A549 (cell line): ENCODE measurements around the gene ZKSCAN1. TPM values are rescaled to one million over a fixed set of nuclear protein-coding genes. Genes with fewer than 3 reads are reported as not detected.

Experiments
- ATAC-seq, 2 experiments: fragments of 200-7000 bp in 1 of 2; fragments of >200 bp in 1 of 2; cut with Nextera tagmentation in 1 of 2; cut with Tn5 transposase in 1 of 2; 3 replicates each; pipeline versions ENCODE4 v1.8.0 to v1.9.1; 2018 to 2020; ENCODE audit warnings: mild to moderate bottlenecking in 1 of 2, moderate library complexity in 1 of 2
- CTCF ChIA-PET: fragments of 300-600 bp; sonication (Branson Sonifier 250); formaldehyde crosslinking; extraction: SDS; loops from one replicate; lab custom pipeline; 2021; ENCODE audit warnings: antibody characterized with exemption, inconsistent platforms; lab: Yijun Ruan, JAX
- POLR2A ChIA-PET: fragments of 350-600 bp; formaldehyde crosslinking; extraction: SDS; loops from one replicate; lab custom pipeline; 2021; ENCODE audit warnings: antibody characterized with exemption, inconsistent platforms; lab: Yijun Ruan, JAX
- DNase-seq, 2 experiments: peaks; one replicate each; pipeline versions ENCODE4 v3.0.0 to v3.0.0-alpha.2; 2011 to 2016; ENCODE audit warnings: low read depth in 1 of 2, low spot score in 1 of 2
- FAIRE-seq: peaks from 2 replicates; lab custom pipeline; 2011; peaks lifted over from hg19 to GRCh38; lab: Jason Lieb, UNC
- H3K27ac ChIP-seq, 2 experiments: fragments of >200 bp; sonication (Bioruptor Twin); formaldehyde crosslinking; 3 replicates each; pipeline ENCODE4 v1.5.1; 2016 to 2017
- H3K4me1 ChIP-seq: fragments of >200 bp; sonication (Bioruptor Twin); formaldehyde crosslinking; 3 replicates; pipeline ENCODE4 v1.6.1; 2016
- H3K4me2 ChIP-seq: fragments of >200 bp; sonication (Bioruptor Twin); formaldehyde crosslinking; 3 replicates; pipeline ENCODE4 v1.6.1; 2016
- H3K4me3 ChIP-seq: fragments of >200 bp; sonication (Bioruptor Twin); formaldehyde crosslinking; 3 replicates; pipeline ENCODE4 v1.5.1; 2016
- H3K9me3 ChIP-seq: fragments of >200 bp; sonication (Bioruptor Twin); formaldehyde crosslinking; 3 replicates; pipeline ENCODE4 v1.6.1; 2016
- BCL3 ChIP-seq: fragments of >200 bp; sonication (Bioruptor Twin); formaldehyde crosslinking; IDR thresholded peaks from 3 replicates; pipeline ENCODE4 v1.6.1; 2016
- CEBPB ChIP-seq, 2 experiments: fragments of >200 bp in 1 of 2; sonication (Bioruptor Twin) in 1 of 2; formaldehyde crosslinking in 1 of 2; IDR thresholded peaks; 2 replicates each; pipeline ENCODE4 v1.6.1; 2012 to 2016
- CHD2 ChIP-seq: fragments of 150-350 bp; IDR thresholded peaks from 2 replicates; pipeline ENCODE4 v1.6.1; 2014; ENCODE audit warnings: low read length; ENCODE audit not compliant: partially characterized antibody
- CHD4 ChIP-seq: fragments of 200-600 bp; sonication (generic); IDR thresholded peaks from 2 replicates; pipeline ENCODE4 v1.6.1; 2016; ENCODE audit warnings: antibody characterized with exemption, mild to moderate bottlenecking, borderline replicate concordance
- CTCF ChIP-seq: fragments of >200 bp; sonication (Bioruptor Twin); formaldehyde crosslinking; IDR thresholded peaks from 3 replicates; pipeline ENCODE4 v1.5.1; 2016
- EHF ChIP-seq: fragments of 250-450 bp; sonication (Bioruptor Pico); IDR thresholded peaks from 2 replicates; pipeline ENCODE4 v1.5.0; 2020; ENCODE audit warnings: mild to moderate bottlenecking
- ESRRA ChIP-seq: fragments of 150-350 bp; IDR thresholded peaks from 2 replicates; pipeline ENCODE4 v1.6.1; 2014; ENCODE audit warnings: mild to moderate bottlenecking, low read length, borderline replicate concordance
- HES2 ChIP-seq: fragments of >200 bp; sonication (Bioruptor Twin); formaldehyde crosslinking; IDR thresholded peaks from 2 replicates; pipeline ENCODE4 v1.6.1; 2016
- HMGXB4 ChIP-seq: fragments of 250-450 bp; sonication (Bioruptor Pico); IDR thresholded peaks from 2 replicates; pipeline ENCODE4 v1.5.0; 2021; ENCODE audit warnings: mild to moderate bottlenecking, moderate library complexity, borderline replicate concordance
- HOXA7 ChIP-seq: fragments of 250-450 bp; sonication (Bioruptor Pico); IDR thresholded peaks from 2 replicates; pipeline ENCODE4 v1.5.0; 2020; ENCODE audit warnings: mild to moderate bottlenecking, moderate library complexity
- HOXB5 ChIP-seq: fragments of 250-450 bp; sonication (Bioruptor Pico); IDR thresholded peaks from 2 replicates; pipeline ENCODE4 v1.5.0; 2020; ENCODE audit warnings: mild to moderate bottlenecking, moderate library complexity
- JUN ChIP-seq, 2 experiments: fragments of >200 bp; sonication (Bioruptor Twin); formaldehyde crosslinking; IDR thresholded peaks; 2 replicates in 1 of 2; 3 replicates in 1 of 2; pipeline ENCODE4 v1.6.1; 2016 to 2017
- MAFK ChIP-seq: fragments of 450-650 bp; IDR thresholded peaks from 2 replicates; pipeline ENCODE4 v1.6.1; 2014; ENCODE audit not compliant: partially characterized antibody
- MAX ChIP-seq: IDR thresholded peaks from 2 replicates; pipeline ENCODE4 v1.6.1; 2012
- MAZ ChIP-seq: fragments of 150-350 bp; IDR thresholded peaks from 2 replicates; pipeline ENCODE4 v1.6.1; 2014; ENCODE audit warnings: antibody characterized with exemption, low read depth, low read length, borderline replicate concordance
- NFE2L2 ChIP-seq: fragments of 150-350 bp; conservative IDR thresholded peaks from 2 replicates; pipeline ENCODE4 v1.6.1; 2014; ENCODE audit warnings: low read length
- PBX3 ChIP-seq: IDR thresholded peaks from 2 replicates; pipeline ENCODE4 v1.6.1; 2012
- SREBF2 ChIP-seq: fragments of 450-650 bp; IDR thresholded peaks from 2 replicates; pipeline ENCODE4 v1.6.1; 2014; ENCODE audit warnings: mild to moderate bottlenecking, moderate library complexity
- ZSCAN20 ChIP-seq: fragments of 250-450 bp; sonication (Bioruptor Pico); IDR thresholded peaks from 2 replicates; pipeline ENCODE4 v1.8.0; 2022; ENCODE audit warnings: mild to moderate bottlenecking, moderate library complexity
- WGBS: methylation state at CpG from one replicate; pipeline ENCODE4 v1.1.6; 2017; ENCODE audit errors: missing lambda C conversion rate; 5-methylcytosine and 5-hydroxymethylcytosine counted together
- polyA plus RNA-seq, 4 experiments: library from polyadenylated mRNA; depleted of rRNA in 3 of 4; stranded (reverse); fragments of >200 nt; fragmentation: RNase III in 1 of 4; extraction: RNeasy Plus Mini Kit Qiagen cat#74134 plus additional on column Dnase treatment in 1 of 4; gene quantifications; 2 replicates in 3 of 4; 3 replicates in 1 of 4; pipeline ENCODE4 v1.2.3, GENCODE V29; 2011 to 2017

Gene ZKSCAN1
- polyA plus RNA-seq, 2 of the 4 experiments (the other 2 are of a cell fraction): 11.4 to 23.9 TPM

- no peak for TF ChIP-seq CTCF
- TF ChIP-seq NFE2L2: no peak
- no peak for TF ChIP-seq CHD4
- TF ChIP-seq MAX: peak; percentile 40; the same call in 1 of the 2 replicates
- TF ChIP-seq HOXA7 (CRISPR knock-in tag): no peak
- TF ChIP-seq, all 56 proteins: peak for 4
These were observed 19.6 kb downstream of the ZKSCAN1 start (continued) for GRCh38 chr7:100034871-100035510.

- CTCF ChIA-PET: interaction anchor here (1.4 kb wide), 1 partner anchor 46 kb away, joined by 3 read pairs; no protein-coding TSS in a partner anchor
- Histone ChIP-seq H3K9me3 (peaks cover 45% of the 10 kb centered on the region), H3K27ac (0 out of 6 replicates have a peak overlapping the region, but pooled peaks of 1 of the 2 experiments have one; percentile 4), H3K4me2 (no peak overlapping the region), H3K4me1 (peaks cover 9% of the 10 kb centered on the region; the same call in 2 of the 3 replicates), H3K4me3 (no peak overlapping the region)
- POLR2A ChIA-PET: no interaction called here
- DNase-seq: no peak
- FAIRE-seq: no peak
- no peak for ATAC-seq
- TF ChIP-seq JUN (IDR thresholded peaks at IDR 0.05) (no peak), EHF (CRISPR knock-in tag) (no peak), BCL3 (no peak), SREBF2 (no peak)
- 94% methylated on average over 6 of the region's 6 CpGs for WGBS
These were observed 20.5 kb downstream of the ZKSCAN1 start for GRCh38 chr7:100035876-100036275.

GRCh38 chr7:100038326-100038725, 22.9 kb downstream of the ZKSCAN1 start:
- 95% methylated on average over 7 of the region's 7 CpGs for WGBS
- ATAC-seq: no peak

More at GRCh38 chr7:100038326-100038725, 22.9 kb downstream of the ZKSCAN1 start:
- H3K9me3 ChIP-seq: peaks cover 33% of the 10 kb centered on the region
- FAIRE-seq (no peak), DNase-seq (no peak)
- H3K27ac ChIP-seq: no peak overlapping the region
- no peak overlapping the region for H3K4me2 ChIP-seq
- CTCF ChIA-PET: interaction anchor here (0.8 to 1.2 kb wide), 2 partner anchors 11 to 16 kb away, joined by 3 to 4 read pairs; partner anchors contain the start of gene ZSCAN21
- no peak for TF ChIP-seq HOXB5
- no peak for TF ChIP-seq MAZ
- TF ChIP-seq HMGXB4: no peak
- TF ChIP-seq CEBPB (IDR thresholded peaks at IDR 0.05): no peak
- TF ChIP-seq PBX3: no peak
- TF ChIP-seq HES2: no peak
- TF ChIP-seq MAFK: no peak
- TF ChIP-seq ESRRA: no peak
- no peak for TF ChIP-seq ZSCAN20 (CRISPR knock-in tag)
- no peak for TF ChIP-seq CHD2
- H3K4me1 ChIP-seq: peaks cover 9% of the 10 kb centered on the region; the same call in 2 of the 3 replicates
- H3K4me3 ChIP-seq: no peak overlapping the region
- POLR2A ChIA-PET: no interaction called here
